Measurements from ENCODE around the gene NPRL2. TPM values are rescaled to one million over a fixed set of nuclear protein-coding genes. Genes with fewer than 3 reads are reported as not detected.
A peak's percentile ranks its signal among the peaks of the same experiment; 100 is the strongest.

Gene NPRL2
- total RNA-seq, result 21.3 and 22.9 TPM in 2 replicates

DNA sequence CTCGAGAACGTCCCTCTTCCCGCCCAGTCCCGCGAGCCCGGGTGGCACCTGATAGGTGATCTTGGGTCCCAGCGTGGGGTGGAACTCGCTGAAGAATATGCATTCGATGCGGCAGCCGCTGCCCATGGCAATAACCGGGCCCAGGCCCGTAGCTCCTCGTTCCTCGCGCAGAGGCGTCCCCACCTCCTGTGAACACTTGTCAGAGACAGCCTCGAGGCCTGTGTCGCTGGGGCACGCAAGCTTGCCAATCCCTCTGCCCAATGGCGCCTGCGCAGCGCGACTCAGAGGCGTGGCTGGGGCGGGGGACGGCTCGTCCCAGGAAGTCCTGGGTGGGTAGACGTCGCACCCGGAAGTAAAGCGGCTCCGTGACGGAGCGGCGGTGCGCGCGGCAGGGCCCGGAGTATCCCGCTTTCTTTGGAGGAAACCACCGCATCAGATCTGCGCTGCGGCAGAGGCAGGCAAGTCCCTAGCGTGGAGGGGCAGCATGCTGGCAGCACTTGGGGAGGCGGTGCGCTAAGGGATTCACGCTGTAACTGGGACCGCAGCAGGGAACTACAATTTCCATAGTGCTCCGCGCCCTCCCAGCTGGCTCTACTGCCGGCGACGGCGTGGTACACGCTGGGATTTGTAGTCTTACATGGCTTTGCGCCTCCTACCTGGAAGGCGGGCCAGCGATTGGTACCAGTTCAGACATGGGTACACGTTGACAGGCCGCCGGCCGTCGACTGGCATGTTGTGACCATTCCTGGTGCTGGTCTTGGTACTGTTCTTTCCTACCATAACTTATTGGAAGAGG is at the start of gene NPRL2, which contains the start of gene CYB561D2:
NPRL2 (minus strand) TSS at position 249 of the 796 bp plus-strand sequence; CDS start at position 126, 123 bp downstream.
CYB561D2 (plus strand) TSS at position 336 of the 796 bp plus-strand sequence. CDS start 572 bp downstream, outside the sequence.
- peak within 1 kb of the TSS; percentile 97 for H3K4me3 ChIP-seq (ENCODE audit: low read depth, low read length)
- DNase-seq (ENCODE audit: low read depth), result peak; percentile 94
- TF ChIP-seq, protein P1, sequence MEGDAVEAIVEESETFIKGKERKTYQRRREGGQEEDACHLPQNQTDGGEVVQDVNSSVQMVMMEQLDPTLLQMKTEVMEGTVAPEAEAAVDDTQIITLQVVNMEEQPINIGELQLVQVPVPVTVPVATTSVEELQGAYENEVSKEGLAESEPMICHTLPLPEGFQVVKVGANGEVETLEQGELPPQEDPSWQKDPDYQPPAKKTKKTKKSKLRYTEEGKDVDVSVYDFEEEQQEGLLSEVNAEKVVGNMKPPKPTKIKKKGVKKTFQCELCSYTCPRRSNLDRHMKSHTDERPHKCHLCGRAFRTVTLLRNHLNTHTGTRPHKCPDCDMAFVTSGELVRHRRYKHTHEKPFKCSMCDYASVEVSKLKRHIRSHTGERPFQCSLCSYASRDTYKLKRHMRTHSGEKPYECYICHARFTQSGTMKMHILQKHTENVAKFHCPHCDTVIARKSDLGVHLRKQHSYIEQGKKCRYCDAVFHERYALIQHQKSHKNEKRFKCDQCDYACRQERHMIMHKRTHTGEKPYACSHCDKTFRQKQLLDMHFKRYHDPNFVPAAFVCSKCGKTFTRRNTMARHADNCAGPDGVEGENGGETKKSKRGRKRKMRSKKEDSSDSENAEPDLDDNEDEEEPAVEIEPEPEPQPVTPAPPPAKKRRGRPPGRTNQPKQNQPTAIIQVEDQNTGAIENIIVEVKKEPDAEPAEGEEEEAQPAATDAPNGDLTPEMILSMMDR (IDR thresholded peaks at IDR 0.05; ENCODE audit: insufficient read depth, low read depth, low read length), result no peak

DNA sequence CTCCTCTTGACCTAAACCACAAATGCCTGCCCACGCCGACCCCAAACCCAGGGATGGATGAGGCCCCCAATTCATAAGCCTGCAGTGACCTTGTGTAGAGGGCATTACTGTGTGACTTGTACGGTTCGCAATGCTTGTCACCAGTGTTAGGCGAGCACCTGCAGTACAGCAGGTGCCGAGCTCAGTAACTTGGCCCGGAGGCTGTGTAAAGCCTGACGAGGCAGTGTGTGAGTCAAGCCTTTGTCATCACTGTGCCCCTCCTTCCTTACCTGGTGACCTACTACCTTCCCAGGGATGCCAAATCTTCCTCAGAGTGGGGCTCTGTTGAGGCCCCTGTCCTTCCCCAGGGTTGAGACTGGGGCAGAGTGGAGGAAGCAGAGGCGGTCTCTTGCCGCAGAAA is 45.9 kb upstream of the NPRL2 start:
- H3K4me3 ChIP-seq (ENCODE audit: low read depth, low read length), result no peak overlapping the region
- TF ChIP-seq, protein P1 (IDR thresholded peaks at IDR 0.05; ENCODE audit: insufficient read depth, low read depth, low read length), result no peak
- no peak for DNase-seq (ENCODE audit: low read depth)

DNA sequence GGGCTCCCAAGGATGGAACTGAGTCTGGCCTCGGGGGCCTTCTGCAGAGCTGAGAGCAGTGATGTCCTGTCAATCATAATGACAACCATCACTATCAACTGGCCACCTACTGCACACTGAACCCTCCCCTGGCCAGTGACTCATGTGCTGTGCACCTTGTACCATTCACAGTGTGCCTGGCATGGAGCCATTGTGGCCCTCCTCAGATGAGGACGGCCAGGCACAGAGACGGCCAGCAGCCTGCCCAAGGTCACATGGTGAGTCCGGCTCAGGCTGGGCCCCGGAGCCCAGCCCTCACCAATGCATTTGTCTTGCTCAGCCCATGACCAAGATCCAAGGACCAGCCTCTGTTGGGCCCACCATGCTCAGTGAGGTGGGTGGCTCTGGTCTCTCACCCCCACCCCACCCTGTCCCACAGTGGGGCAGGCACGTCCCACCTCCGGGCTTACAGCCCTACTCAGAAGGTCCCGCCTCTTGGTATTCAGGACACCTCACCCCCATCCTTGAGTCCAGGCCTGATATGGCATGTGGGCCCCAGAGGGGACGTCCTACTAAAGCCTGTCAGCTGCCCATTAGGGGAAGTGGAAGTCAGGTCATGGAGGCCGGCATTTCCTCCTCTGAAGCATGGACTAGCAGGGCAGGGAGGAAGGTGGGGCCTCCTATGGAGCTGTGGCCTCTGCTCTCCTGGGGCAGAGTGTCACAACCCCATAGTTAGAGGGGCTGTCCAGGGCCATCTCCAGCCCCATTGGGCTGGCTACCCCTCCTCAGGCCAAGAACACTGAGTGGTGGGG is 44.7 kb upstream of the NPRL2 start:
- no peak overlapping the region for H3K4me3 ChIP-seq (ENCODE audit: low read depth, low read length)
- TF ChIP-seq, protein P1 (IDR thresholded peaks at IDR 0.05; ENCODE audit: insufficient read depth, low read depth, low read length), result no peak
- DNase-seq (ENCODE audit: low read depth), result no peak

DNA sequence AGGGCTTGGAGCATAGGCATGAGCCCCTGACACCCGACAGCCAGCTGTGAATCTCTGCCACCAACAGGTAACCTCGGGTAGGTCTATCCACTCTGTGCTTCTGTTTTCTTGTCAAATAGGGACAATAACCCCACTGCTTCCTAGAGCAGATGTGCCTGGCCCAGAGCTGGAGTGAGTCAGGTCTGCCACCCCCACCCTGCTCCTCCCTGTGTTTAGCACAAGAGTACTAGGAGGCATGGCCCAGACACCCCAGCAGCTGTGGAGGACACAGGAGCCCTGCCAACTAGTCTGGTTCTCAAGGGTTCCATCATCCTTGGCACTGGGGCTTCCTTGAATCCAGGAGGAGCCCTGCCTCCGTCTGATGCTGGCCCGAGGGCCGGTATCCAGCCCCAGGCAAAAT is 42.5 kb upstream of the NPRL2 start:
- DNase-seq (ENCODE audit: low read depth), result no peak
- no peak overlapping the region for H3K4me3 ChIP-seq (ENCODE audit: low read depth, low read length)
- TF ChIP-seq, protein P1 (IDR thresholded peaks at IDR 0.05; ENCODE audit: insufficient read depth, low read depth, low read length), result no peak

DNA sequence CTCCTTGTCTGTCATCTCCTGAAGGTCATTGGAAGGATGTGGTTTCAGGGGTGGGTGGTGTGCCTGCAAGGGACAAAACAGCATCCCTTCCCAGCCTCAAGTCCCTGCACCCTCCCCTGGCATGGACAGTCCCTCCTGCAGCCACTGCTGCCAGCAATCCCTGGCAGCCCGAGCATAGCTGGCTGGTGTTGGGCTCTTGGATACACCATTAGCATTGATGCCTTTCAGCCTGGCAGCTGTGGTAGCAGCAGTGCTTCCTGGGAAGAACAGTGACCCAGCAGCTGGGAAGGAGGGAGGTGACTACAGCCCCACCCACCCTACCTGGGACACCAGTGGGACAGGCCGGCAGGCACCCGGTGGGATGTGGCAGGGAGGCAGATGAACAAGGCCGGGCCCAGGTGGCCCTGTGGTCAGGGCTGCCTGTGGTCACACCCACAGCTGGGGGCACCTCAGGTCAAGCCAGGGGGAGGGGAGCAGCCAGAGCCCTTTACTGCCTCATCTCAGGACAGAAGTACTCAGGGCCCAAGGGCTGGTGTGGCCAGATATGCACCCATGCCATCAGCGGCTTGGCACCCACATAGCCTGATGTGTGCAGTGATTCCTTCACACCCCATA is 41.6 kb upstream of the NPRL2 start:
- no peak overlapping the region for H3K4me3 ChIP-seq (ENCODE audit: low read depth, low read length)
- TF ChIP-seq, protein P1 (IDR thresholded peaks at IDR 0.05; ENCODE audit: insufficient read depth, low read depth, low read length), result no peak
- DNase-seq (ENCODE audit: low read depth), result no peak

DNA sequence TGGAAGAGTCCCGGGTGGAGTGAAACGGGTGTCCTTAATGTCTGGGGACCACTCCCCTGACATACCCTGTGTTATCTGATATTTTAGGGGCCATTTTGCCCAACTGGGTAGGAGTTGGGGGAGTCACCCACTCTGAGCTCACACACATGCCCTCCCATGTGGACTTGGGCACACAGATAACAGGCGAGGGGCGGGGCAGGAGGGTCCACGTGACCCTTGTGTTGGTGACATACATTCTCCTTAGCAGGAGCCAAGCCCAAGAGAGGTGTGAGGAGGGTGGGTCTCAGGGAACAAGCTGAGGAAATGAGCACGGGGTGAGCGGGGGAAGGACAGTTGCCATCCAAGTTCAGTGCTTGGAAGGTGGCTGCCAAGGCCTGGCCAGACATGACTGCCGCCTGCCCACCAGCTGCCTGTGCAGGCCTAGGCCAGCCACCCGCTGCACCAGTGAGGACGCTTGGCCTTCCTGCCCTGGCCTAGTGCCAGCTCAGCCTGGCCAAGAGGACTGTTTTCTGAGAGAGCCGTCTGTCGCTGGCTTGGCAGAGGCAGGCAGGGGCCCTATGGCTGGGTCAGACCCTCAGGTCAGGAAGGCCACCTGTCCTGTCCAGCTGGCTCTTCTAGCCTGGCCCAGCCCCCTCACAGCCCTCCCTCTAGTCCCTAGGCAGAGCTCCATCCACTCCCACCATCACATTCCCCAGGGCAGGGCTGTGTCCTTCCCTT is 40.1 kb upstream of the NPRL2 start:
- TF ChIP-seq, protein P1 (IDR thresholded peaks at IDR 0.05; ENCODE audit: insufficient read depth, low read depth, low read length), result no peak
- no peak overlapping the region for H3K4me3 ChIP-seq (ENCODE audit: low read depth, low read length)
- DNase-seq (ENCODE audit: low read depth), result no peak
